ENCODE data around the gene UVSSA.

DNA sequence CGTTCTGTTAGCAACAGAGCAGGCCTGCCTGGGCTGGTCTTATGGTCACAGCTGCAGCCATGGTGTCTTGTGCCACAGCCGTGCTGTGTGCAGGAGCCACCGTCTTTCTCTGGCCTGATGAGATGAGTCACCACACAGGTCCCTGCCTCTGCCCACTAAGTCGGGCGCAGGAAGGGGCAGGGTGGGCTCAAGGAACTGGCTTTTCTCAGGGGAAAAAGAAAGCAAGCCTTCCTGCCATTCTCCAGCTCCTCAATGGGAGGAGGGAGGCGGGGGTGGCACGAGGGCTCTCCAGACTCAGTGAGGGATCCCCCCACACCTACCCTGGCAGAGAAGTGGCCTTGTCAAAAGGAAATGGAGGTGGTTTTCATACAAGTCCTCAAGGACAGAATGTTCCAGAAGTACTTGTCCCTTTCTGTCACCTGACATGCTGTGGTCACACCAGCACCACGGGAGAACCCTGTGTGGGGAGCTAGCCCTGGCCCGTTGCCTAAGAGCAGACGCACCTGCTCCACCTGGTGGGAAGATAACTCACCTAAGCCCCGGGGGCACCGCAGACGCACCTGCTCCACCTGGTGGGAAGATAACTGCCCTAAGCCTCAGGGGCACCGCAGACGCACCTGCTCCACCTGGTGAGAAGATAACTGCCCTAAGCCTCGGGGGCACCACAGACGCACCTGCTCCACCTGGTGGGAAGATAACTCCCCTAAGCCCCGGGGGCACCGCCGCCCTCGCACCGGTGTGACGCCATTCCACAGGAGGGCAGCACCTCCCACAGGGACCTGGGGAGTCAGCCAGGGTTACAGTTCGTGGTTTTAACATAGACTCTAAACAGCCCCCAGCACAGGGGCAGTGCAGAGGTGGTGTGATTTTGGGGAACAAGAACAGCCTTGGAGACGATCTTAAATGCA, 18.5 kb downstream of the UVSSA start:
- TF ChIP-seq, protein P1, sequence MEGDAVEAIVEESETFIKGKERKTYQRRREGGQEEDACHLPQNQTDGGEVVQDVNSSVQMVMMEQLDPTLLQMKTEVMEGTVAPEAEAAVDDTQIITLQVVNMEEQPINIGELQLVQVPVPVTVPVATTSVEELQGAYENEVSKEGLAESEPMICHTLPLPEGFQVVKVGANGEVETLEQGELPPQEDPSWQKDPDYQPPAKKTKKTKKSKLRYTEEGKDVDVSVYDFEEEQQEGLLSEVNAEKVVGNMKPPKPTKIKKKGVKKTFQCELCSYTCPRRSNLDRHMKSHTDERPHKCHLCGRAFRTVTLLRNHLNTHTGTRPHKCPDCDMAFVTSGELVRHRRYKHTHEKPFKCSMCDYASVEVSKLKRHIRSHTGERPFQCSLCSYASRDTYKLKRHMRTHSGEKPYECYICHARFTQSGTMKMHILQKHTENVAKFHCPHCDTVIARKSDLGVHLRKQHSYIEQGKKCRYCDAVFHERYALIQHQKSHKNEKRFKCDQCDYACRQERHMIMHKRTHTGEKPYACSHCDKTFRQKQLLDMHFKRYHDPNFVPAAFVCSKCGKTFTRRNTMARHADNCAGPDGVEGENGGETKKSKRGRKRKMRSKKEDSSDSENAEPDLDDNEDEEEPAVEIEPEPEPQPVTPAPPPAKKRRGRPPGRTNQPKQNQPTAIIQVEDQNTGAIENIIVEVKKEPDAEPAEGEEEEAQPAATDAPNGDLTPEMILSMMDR (IDR thresholded peaks at IDR 0.05; ENCODE audit: low read depth, low read length), result 0 out of 2 replicates have a peak, but pooled peaks have one; percentile 13
- TF ChIP-seq EZH2phosphoT487 (IDR thresholded peaks at IDR 0.05; ENCODE audit: low read depth), result no peak
